ENCODE data around the gene KRTAP12-3. TPM values are rescaled to one million over a fixed set of nuclear protein-coding genes. Genes with fewer than 3 reads are reported as not detected.
"Not testable (repeated sequence)": the region's sequence is repeated elsewhere in the genome, so short reads cannot be mapped to it uniquely, and the experiment has no call there.

KRTAP12-3 gene
- total RNA-seq, 2 experiments from 2014 or later: not detected

DNA sequence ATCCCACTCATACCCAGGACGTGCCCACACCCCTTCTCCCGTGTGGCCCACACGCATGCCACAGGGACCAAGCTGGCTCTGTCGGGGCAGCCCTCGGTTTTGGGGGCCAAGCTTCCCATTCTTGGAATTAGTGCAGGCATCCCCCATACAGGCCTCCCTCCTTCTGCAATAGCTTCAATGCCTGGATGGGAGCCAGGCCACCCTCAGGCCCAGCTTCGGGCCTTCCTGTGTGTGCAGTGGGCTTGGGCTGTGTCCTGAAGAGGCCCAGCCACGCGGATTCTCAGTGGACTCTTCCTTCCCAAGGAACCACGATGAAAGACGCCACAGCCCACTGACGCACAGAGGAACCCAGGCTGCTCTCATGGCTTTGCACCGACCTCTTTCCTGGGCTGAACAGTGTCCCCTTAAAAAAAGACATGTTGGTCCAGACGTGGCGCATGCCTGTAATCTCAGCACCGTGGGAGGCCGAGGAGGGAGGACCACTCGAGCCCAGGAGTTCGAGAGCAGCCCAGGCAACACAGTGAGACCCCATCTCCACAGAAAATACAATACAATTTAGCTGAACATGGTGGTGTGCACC is 8.1 kb upstream of the KRTAP12-3 start:
- CTCF ChIA-PET: no interaction called here

DNA sequence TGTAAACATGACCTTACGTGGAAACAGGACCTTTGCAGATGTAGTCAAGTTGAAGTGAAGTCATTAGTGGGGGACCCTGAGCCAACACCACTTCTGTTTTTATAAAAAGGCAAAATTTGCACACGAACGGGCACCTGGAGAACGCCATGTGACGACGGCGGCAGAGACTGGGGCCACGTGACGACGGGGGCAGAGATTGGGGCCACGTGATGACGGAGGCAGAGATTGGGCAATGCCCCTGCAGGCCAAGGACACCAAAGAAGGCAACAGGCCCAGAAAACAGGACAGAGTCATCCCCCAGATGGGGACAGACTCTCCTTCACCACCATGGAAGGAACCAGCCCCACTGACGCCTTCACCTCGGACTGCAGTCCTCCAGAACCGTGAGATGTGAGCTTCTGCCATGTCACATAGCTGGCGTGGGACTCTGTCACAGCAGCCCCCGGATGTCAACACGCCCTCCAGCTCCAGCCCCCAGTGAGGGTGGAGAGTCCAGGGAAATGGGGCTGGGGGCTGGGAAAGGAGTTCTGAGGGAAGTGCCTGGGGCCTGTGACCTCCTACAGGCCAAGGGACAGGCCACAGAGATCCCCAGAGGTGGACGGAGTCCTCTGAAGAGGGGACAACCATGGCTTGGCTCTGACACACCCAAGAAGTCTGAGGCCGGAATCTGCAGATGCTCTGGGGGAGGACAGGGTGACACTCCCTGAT is 7.3 kb upstream of the KRTAP12-3 start:
- ChIA-PET POLR2A (no interaction called here), CTCF (no interaction called here)

More for the DNA sequence above, 8.1 kb upstream of the KRTAP12-3 start:
- POLR2A ChIA-PET: no interaction called here

DNA sequence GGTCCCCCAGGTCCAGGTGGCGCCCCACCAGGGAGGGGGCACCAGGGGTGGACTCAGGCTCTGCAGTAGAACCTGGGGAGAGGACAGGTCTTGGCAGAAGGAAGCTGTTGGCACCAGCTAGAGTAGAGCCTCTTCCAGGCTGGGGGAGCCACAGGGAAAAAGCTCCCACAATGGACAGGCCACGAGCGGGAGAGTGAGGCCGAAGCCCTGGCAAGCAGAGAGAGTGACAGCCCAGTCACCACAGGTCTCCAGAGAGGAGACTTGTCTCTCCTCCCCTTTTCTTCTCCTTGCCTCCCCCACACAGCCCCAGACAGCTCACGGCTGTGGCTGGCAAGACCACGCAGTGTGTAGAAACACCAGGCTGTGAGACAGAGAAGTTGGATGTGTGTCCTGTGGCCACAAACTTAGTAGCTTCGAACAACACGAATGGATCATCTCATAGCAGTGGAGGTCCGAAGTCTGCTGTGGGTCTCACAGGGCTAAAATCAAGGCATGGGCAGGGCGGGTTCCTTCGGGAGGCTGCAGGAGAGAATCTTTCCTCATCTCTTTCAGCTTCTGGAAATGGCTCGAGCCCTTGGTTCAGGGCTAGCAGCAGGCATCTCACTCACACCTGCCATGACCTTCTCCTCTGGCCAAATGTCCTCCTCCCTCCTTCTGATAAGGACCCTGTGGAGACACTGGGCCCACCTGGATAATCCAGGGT is 6.6 kb upstream of the KRTAP12-3 start:
- ChIA-PET POLR2A (no interaction called here), CTCF (no interaction called here)

DNA sequence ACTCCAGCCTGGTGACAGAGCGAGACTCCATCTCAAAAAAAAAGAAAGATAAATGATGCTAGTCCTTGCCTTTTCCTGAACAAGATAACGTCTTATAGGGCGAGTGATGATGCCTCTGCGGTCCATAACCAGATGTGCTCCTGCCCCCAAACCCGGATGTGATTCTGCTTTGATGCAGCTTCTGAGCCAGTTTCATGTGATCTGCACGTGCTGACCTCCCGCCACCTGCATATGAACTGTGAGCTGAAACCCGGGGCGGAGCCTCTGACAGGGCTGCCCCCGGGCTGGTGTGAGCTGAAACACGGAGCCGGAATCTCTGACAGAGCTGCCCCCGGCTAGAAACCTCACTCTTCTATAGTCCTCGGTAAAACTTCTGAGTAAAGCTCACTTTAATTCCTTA is 4.6 kb upstream of the KRTAP12-3 start:
- CTCF ChIA-PET: interaction anchor here (0.8 kb wide), 1 partner anchor 87 kb away, joined by 3 read pairs; no protein-coding TSS in a partner anchor

DNA sequence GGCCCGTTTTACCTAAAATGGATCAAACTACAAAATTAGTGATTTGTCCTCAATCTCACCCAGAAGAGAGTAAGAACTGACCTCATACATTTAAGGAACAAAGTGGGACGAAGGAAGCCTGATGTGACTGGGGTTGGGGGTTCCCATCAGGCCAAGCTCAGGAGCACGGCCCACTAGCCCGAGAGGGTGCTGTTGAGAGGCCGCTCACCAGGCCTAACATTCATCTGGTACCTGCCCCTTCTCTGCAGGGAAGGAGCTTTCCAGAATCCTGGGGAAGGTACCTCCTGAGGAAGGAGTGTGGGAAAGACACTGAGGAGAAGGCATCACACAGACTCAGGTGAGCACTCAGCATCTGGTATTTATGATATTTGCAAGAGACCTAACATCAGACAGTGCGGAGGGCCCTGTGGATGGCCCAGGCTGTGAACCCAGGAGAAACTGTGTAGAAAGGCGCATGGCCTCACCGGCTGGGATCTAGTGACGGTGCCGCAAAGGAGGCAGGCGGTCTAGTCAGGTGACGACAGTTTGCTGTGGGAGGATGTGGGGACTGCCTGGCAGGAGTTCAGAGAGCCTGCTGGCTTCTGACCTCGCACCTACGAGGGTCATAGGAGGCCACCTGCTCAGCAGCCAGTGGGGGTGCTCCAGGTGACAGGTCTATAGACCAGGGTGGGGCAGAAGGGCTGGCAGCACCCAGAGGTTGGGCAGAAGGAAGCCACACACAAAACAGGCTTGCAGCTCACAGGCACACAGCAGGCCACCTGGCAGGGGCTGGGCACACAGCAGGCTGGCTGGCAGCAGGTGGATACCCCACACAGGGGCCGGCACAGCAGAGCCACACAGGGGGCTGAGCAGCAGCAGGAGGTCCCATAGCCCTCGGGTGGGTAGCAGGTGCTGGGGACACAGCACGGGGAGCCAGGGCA is 3.8 kb upstream of the KRTAP12-3 start:
- ChIA-PET POLR2A (no interaction called here), CTCF (interaction anchor here (0.8 kb wide), 1 partner anchor 86 kb away, joined by 3 read pairs; no protein-coding TSS in a partner anchor)

More for the DNA sequence above, 4.6 kb upstream of the KRTAP12-3 start:
- POLR2A ChIA-PET: no interaction called here

DNA sequence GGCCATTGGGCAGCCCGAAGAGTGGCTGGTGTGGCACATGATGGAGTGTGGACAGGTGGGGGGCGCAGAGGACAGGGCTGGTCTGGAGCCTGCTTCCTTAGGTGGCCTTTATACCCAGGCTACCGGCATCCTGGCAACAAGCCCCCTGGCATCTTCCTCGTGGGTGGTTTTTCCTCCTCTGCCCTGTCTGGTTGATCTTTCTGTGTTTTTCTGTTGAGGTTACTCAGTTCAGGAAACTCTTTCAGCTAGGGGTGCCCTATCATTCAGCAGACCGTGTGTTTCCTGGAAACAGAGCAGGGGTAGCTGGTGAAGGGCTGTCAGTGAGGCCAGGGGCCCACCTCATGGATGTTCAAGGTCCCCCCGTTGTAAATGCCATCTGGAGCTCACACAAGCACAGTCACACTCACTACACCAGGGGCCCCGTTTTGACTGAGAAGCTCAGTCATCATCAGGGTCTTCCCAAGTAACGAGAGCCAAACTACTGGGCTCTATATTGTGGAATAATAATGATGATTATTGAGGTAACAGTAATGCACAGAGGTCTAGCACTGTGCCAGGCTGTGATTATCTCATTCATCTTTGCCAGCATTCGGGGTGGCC is 3.1 kb upstream of the KRTAP12-3 start, which contains the start of gene KRTAP12-4:
KRTAP12-4 (minus strand) TSS at position 84 of the 600 bp plus-strand sequence; CDS start at position 39, 45 bp downstream.
- ChIA-PET CTCF (no interaction called here), POLR2A (no interaction called here)

DNA sequence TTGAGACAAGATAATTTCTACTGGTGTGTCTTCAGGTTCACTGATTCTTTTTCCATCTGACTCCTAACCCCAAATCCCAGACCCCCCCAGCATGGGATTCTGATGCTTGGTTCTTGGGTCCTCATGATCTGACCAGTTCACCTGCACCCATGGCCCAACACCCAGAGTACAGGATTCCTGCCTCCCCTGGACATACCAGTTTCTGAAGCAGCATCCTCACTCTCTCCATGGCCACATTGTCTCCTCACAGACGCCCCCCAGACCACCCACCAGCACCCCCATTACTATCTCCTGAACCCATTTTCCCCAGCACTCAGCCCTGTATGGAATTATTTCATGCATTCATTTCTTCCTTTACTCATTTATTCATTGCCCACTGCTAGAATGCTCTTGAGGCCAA is 864 bp upstream of the KRTAP12-3 start:
- POLR2A ChIA-PET: no interaction called here

DNA sequence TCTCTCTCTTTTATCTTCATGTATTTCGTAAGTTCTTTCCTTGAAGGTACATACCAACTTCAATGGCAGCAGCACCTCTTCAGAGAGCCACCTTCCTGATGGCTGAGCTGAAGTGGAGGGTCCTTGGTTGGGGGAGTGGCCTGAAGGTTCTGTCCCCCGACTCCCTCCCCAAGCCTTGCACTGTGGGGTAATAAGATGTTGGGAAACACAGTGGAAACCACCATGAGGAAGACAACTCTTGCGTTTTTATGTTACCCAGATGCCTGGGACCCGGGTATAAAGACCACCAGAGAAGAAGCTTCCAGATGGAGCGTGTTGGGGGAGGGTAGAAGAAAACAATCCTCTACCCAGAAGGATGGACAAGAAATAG is 794 bp downstream of the KRTAP12-3 start:
- ChIA-PET CTCF (no interaction called here), POLR2A (no interaction called here)

More for the DNA sequence above, 864 bp upstream of the KRTAP12-3 start:
- CTCF ChIA-PET: no interaction called here

DNA sequence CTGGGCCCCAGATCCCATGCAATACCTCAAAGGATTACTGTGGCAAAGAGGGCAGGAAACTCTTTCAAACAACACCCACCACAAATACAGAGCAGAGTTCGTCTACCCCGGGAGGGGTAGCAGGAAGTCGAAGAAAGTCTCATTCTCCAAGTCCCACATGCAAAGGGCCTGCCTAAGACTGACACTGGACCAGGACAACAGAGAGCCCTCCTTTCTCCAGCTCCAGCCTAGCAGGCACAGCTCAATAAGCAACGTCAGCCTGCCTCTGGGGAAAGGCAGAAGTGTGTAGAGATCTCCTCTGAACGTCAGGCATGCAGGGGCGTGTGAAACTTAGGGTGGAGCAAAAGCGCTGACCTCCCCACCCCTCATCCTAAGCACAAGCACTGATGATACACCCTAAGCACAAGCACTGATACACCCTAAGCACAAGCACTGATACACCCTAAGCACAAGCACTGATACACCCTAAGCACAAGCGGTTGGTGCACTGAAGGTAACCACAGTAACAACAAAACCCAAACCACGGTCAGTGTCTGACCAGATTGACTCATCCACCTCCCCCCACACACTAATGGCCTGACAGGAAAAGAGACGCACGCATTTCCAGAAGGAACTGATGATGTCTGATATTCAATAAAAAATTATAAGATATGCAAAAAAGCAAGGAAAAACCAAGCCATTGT is 1.3 kb downstream of the KRTAP12-3 start:
- ChIA-PET POLR2A (no interaction called here), CTCF (no interaction called here)

DNA sequence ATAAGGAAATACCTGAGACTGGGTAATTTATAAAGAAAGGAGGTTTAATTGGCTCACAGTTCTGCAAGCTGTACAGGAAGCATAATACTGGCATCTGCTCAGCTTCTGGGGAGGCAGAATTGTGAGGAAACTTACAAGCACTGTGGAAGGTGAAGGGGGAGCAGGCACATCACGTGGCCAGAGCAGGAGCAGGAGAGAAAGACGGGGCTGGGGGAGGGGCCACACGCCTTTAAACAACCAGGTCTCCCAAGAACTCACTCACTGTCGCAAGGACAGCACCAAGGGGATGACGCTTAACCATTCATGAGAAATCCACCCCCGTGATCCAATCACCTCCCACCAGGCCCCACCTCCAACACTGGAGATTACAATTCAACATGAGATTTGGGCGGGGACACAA is 3.8 kb downstream of the KRTAP12-3 start:
- CTCF ChIA-PET, POLR2A ChIA-PET: not testable (repeated sequence)

DNA sequence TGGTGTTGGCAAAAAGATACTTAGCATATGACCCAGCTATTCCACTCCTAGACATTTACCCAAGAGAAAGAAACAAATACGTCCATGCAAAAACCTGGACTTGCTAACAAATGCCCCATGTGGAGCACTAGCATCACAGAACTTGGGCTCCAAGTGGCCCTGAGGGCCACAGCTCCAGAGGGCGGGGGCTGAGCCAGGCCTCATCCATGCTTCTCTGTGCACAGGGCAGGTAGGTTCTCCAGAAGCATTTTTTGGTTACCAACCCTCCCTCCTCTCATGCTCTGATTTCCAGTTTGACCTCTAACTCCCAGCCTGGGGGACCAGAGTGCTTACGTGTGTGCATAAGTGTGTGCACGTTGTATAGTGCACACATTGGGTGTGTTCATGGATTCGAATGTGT is 7.0 kb downstream of the KRTAP12-3 start:
- ChIA-PET CTCF (no interaction called here), POLR2A (no interaction called here)

DNA sequence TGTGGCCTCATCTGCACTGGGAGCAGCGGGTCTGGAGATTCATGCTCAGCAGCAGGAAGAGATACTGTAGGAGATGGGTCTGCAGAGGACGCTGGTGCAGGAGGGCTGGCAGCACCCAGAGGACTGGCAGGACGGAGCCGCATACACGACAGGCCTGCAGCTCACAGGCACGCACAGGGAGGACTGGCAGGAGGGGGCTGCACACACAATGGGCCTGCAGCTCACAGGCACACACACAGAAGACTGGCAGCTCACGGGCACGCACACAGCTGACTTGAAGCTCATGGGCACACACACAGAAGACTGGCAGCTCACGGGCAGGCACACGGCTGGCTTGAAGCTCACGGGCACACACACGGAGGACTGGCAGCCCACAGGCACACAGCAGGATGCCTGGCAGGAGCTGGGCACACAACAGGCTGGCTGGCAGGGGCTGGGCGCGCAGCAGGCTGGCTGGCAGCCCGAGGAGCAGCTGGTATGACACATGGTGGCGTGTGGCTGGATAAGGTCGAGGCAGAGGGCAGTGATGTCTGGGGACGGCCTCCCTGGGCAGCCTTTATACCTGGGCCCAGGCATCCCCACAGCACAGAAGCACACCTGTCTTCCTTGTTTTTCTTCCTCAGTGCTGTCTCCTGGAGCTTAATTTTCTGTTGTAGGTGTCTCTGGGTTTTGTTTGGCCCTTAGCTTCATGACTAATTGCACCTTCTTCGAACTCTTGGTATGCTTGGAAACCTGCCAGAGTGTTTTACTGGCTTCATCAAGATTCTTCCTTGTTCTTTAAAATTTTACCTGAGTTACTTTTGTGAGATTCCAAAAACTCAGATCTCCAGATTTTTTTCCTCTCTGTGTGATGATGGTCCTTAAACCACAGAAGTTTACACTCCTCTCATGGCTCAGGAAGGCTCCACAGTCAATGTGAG is 8.9 kb downstream of the KRTAP12-3 start, which contains the start of gene KRTAP12-2:
KRTAP12-2 (minus strand) TSS at position 527 of the 920 bp plus-strand sequence; CDS start at position 486, 41 bp downstream.
- CTCF ChIA-PET: interaction anchor here (0.5 kb wide), 1 partner anchor 248 kb away, joined by 3 read pairs; no protein-coding TSS in a partner anchor
- POLR2A ChIA-PET: no interaction called here

DNA sequence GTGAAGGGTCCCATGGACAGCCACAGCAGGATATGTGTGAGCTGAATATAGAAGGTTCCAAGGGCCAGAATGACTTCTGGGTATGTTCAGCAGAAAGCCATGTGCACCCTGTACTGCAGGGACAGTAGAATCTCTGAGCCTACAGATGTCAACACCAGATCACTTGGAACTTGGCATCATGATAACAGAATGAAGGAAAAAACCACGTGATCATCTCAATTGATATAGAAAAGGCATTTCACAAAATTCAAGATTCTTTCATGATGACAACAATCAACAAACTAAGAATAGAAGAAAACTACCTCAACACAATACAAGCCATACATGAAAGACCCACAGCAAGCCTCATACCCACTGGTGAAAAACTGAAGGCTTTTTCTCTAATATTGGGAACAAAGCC is 9.9 kb downstream of the KRTAP12-3 start:
- ChIA-PET CTCF (interaction anchor here (0.5 kb wide), 2 partner anchors 179 to 247 kb away, joined by 3 to 4 read pairs; no protein-coding TSS in a partner anchor), POLR2A (no interaction called here)

DNA sequence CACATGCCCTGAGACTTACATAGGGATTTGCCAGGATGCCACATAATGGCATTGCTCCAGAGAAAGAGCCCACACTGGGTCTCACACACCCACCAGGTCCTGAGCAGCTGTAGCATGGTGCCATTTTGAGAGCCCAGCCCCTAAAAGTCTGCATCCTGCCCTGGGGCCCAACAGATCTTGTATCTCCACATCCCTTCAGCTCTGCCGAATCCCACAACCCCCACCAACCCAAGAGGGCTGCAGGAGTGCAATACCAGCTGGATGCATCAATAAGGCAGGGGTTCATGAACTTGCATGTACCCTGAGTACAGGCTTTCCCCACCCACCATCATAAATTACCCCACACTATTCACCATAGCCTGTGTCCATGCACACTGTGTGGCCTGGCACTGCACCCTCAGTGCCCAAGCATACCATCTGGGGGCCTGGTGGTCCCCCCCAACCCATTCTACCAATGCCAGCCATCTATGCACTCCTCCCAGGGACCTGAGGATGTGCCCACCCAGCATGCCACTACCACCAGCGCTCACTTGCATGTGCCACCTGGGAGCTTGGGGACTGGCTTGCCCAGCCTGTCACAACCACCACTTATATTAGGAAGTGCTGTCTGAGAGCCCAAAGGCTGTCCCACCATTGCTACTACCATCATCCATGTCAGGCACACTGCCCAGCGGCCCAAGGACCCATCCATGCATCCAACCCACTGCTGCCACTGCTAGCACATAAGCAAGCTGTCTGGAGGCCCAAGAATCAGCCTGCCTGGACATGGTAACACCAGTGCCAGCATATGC is 13.1 kb downstream of the KRTAP12-3 start:
- POLR2A ChIA-PET: no interaction called here
- CTCF ChIA-PET: no interaction called here

DNA sequence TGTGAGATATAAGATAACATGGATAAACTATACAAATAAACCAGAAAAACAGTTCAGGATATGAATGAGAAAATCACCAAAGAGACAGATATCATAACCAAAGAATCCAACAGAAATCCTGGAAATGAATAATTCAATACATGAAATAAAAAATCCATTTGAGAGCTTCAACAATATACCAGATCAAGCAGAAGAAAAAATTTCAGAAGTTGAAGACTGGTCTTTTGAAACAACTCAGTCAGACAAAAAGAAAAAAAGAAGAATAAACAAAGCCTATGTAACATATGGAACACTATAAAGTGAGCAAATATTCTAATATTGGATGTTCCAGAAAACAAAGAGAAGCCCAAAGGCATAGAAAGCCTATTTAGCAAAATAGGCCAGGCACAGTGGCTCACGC is 14.2 kb downstream of the KRTAP12-3 start:
- CTCF ChIA-PET: no interaction called here
- POLR2A ChIA-PET: no interaction called here

DNA sequence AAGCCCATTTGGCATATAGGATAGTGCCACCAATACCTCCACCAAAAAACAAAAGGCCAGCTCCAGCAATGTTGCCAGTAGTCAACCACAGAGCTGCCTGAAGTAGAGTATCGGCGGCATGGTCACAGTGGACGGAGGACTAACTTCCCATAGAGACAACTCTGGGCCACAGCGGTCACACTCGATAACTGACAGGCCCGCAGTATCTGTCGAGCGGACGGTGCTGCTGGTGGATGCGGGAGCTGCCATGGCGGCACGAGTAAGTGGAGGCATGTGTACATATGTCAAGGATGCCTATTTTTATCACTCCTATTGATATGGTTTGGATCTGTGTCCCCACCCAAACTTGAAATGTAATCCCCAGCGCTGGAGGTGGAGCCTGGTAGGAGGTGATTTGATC is 20.1 kb downstream of the KRTAP12-3 start:
- CTCF ChIA-PET: no interaction called here
- POLR2A ChIA-PET: no interaction called here

DNA sequence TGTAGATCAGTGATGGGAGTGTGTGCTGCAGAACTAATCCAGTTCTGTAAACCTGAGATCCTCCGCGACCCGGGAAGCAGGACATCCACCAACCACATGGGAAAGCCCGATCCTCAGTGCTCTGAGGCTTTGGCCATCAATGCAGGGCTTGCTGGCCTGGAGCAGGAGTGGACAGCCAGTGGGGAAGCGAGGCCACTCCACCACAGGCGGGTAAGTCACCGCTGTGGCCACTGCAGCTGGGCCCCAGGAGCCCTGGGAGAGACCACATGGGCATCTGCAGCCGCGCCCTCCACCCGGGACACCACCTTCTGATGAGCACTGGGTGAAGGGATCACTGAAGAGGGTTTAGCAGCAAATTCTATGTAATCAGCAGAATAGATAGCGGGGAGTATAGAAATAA is 23.4 kb downstream of the KRTAP12-3 start:
- CTCF ChIA-PET: no interaction called here
- POLR2A ChIA-PET: no interaction called here
